AG04450 (cell line): Measurements from ENCODE around the gene GTPBP2. TPM values are rescaled to one million over a fixed set of nuclear protein-coding genes. Genes with fewer than 3 reads are reported as not detected.

Experiments
- CTCF ChIA-PET: fragments of 300-600, 350-600 bp; formaldehyde crosslinking; extraction: SDS; loops from one replicate; lab custom pipeline; 2022; ENCODE audit warnings: antibody characterized with exemption, inconsistent platforms; lab: Charles Lee
- POLR2A ChIA-PET: fragments of 350-600 bp; formaldehyde crosslinking; extraction: SDS; loops from one replicate; lab custom pipeline; 2021; ENCODE audit warnings: antibody characterized with exemption, inconsistent platforms; lab: Yijun Ruan, JAX
- DNase-seq: peaks from one replicate; pipeline ENCODE4 v3.0.0-alpha.2; 2011; ENCODE audit warnings: low read depth, low spot score
- H3K27ac ChIP-seq: one replicate; pipeline ENCODE4 v1.5.1; 2012; ENCODE audit warnings: low read depth, low read length, control low read depth
- H3K27me3 ChIP-seq: one replicate; pipeline ENCODE4 v1.6.0; 2012; ENCODE audit warnings: low read length; ENCODE audit not compliant: control insufficient read depth, insufficient read depth
- H3K4me3 ChIP-seq: 2 replicates; pipeline ENCODE4 v1.5.1; 2011; ENCODE audit warnings: mild to moderate bottlenecking, low read depth, low read length, control low read depth
- H3K9me3 ChIP-seq: 2 replicates; pipeline ENCODE4 v1.5.1; 2012; ENCODE audit warnings: low read length; ENCODE audit not compliant: control insufficient read depth, insufficient read depth
- polyA plus RNA-seq: library from polyadenylated mRNA; depleted of rRNA; stranded (reverse); fragments of >200 nt; gene quantifications from 2 replicates; pipeline ENCODE4 v1.2.3, GENCODE V29; 2011; rRNA removed
- TF ChIP-seq, protein P1 (sequence below): IDR thresholded peaks from 2 replicates; pipeline ENCODE4 v1.5.1; 2011; ENCODE audit warnings: low read depth, low read length, control low read depth, inconsistent platforms

Gene GTPBP2
- polyA plus RNA-seq, 1 experiment: 60.8 TPM

DNA sequence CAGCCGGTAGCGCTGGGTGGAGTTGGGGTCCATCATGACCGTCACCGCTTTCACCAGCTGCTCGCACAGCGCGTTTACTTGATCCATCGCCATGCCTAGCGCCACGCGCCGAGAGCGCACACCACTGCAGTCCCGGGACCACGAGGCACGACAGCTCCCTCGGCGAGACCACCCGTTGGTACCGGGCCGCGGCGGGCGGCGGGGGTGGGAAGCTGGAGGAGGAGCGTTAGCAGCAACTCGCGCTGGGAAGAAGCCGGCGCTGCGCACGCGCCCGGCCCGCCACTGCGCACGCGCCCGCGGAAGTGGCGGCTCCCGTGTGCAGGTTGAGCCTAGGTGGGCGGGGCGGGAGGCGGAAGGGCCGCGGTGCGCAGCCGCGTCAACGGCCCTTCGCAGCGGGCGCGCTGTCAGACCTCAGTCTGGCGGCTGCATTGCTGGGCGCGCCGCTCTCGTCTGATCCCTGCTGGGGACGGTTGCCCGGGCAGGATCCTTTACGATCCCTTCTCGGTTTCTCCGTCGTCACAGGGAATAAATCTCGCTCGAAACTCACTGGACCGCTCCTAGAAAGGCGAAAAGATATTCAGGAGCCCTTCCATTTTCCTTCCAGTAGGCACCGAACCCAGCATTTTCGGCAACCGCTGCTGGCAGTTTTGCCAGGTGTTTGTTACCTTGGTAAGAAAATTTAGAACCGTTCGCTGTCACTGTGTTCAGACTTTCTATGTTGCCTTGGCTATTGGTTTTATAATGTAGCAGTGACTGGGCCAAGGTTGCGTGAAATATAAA lies 53.1 kb downstream of the GTPBP2 start, which contains the start of the genes POLH and XPO5:
Gene POLH (plus strand): TSS at position 414 of the 780 bp plus-strand sequence. CDS start 6,135 bp downstream, outside the sequence.
Gene XPO5 (minus strand): TSS at position 267 of the 780 bp plus-strand sequence. CDS start 174 bp downstream, at position 93.
- peak; percentile 72 for DNase-seq
- CTCF ChIA-PET: interaction anchor here (0.6 kb wide), 1 partner anchor 646 kb away, joined by 14 read pairs; no protein-coding TSS in a partner anchor
- H3K27ac ChIP-seq: peak within 1 kb of the TSS; percentile 70
- POLR2A ChIA-PET: interaction anchor here (0.8 to 1.6 kb wide), 6 partner anchors 9 to 671 kb away, joined by 3 to 11 read pairs (median 6); partner anchors contain the start of genes GTPBP2, HSP90AB1, POLR1C and YIPF3
- TF ChIP-seq, protein P1, sequence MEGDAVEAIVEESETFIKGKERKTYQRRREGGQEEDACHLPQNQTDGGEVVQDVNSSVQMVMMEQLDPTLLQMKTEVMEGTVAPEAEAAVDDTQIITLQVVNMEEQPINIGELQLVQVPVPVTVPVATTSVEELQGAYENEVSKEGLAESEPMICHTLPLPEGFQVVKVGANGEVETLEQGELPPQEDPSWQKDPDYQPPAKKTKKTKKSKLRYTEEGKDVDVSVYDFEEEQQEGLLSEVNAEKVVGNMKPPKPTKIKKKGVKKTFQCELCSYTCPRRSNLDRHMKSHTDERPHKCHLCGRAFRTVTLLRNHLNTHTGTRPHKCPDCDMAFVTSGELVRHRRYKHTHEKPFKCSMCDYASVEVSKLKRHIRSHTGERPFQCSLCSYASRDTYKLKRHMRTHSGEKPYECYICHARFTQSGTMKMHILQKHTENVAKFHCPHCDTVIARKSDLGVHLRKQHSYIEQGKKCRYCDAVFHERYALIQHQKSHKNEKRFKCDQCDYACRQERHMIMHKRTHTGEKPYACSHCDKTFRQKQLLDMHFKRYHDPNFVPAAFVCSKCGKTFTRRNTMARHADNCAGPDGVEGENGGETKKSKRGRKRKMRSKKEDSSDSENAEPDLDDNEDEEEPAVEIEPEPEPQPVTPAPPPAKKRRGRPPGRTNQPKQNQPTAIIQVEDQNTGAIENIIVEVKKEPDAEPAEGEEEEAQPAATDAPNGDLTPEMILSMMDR: peak; percentile 32
- no peaks in the 10 kb centered on the region for H3K27me3 ChIP-seq
- peak within 1 kb of the TSS; percentile 99 for H3K4me3 ChIP-seq
- H3K9me3 ChIP-seq: no peaks in the 10 kb centered on the region; the same call in 1 of the 2 replicates

- ChIA-PET CTCF (interaction anchor here (0.5 to 0.6 kb wide), 2 partner anchors 366 to 646 kb away, joined by 4 to 14 read pairs; no protein-coding TSS in a partner anchor), POLR2A (interaction anchor here (0.8 to 1.6 kb wide), 6 partner anchors 10 to 671 kb away, joined by 3 to 11 read pairs (median 6); partner anchors contain the start of genes GTPBP2, HSP90AB1, POLR1C and YIPF3)
- Histone ChIP-seq H3K4me3 (peak overlapping the region; percentile 99), H3K27ac (peak overlapping the region; percentile 31), H3K27me3 (no peaks in the 10 kb centered on the region), H3K9me3 (no peaks in the 10 kb centered on the region; the same call in 1 of the 2 replicates)
- TF ChIP-seq, protein P1: no peak
- no peak for DNase-seq
Measured at GRCh38 chr6:43575105-43575771, 53.8 kb downstream of the GTPBP2 start.

- no peak for DNase-seq
- CTCF ChIA-PET: interaction anchor here (1.0 kb wide), 1 partner anchor 507 kb away, joined by 3 read pairs; no protein-coding TSS in a partner anchor
- H3K27me3 ChIP-seq: no peaks in the 10 kb centered on the region
- H3K9me3 ChIP-seq: no peaks in the 10 kb centered on the region; the same call in 1 of the 2 replicates
- TF ChIP-seq, protein P1: no peak
- POLR2A ChIA-PET: no interaction called here
- no peak overlapping the region for H3K4me3 ChIP-seq
- no peak overlapping the region for H3K27ac ChIP-seq
Measured at GRCh38 chr6:43572015-43572414, 57.0 kb downstream of the GTPBP2 start.

- ChIA-PET POLR2A (interaction anchor here (0.7 to 0.8 kb wide), 2 partner anchors 8 to 419 kb away, joined by 3 to 4 read pairs; no protein-coding TSS in a partner anchor), CTCF (interaction anchor here (0.5 to 1.0 kb wide), 2 partner anchors 14 to 508 kb away, joined by 3 read pairs; no protein-coding TSS in a partner anchor)
- Histone ChIP-seq H3K4me3 (no peak overlapping the region), H3K27me3 (no peaks in the 10 kb centered on the region), H3K27ac (no peak overlapping the region), H3K9me3 (no peaks in the 10 kb centered on the region; the same call in 1 of the 2 replicates)
- DNase-seq: no peak
- TF ChIP-seq, protein P1: no peak
Measured at GRCh38 chr6:43570876-43571441, 58.1 kb downstream of the GTPBP2 start.

Other genes starting within 250 kb of the GTPBP2 start
- gene ABCC10, start 201.7 kb downstream of the GTPBP2 start, polyA plus RNA-seq: 10.6 and 12.0 TPM in 2 replicates
- gene DLK2, start 173.7 kb downstream of the GTPBP2 start, polyA plus RNA-seq: 0.62 and 0.86 TPM in 2 replicates
- 18.4 and 20.4 TPM in 2 replicates for gene TJAP1, start 151.7 kb downstream of the GTPBP2 start, polyA plus RNA-seq
- gene LRRC73, start 118.9 kb downstream of the GTPBP2 start, polyA plus RNA-seq: 0.14 and 0.16 TPM in 2 replicates
- gene YIPF3, start 112.3 kb downstream of the GTPBP2 start, polyA plus RNA-seq: 241 and 262 TPM in 2 replicates
- gene POLR1C, start 112.2 kb downstream of the GTPBP2 start, polyA plus RNA-seq: 48.1 and 50.8 TPM in 2 replicates
- gene XPO5, start 53.2 kb downstream of the GTPBP2 start, polyA plus RNA-seq: 28.4 and 31.5 TPM in 2 replicates
- gene POLH, start 53.1 kb downstream of the GTPBP2 start, polyA plus RNA-seq: 22.1 and 26.6 TPM in 2 replicates
- 37.1 and 39.3 TPM in 2 replicates for gene MAD2L1BP, start 6.6 kb upstream of the GTPBP2 start, polyA plus RNA-seq
- gene RSPH9, start 15.8 kb upstream of the GTPBP2 start, polyA plus RNA-seq: 0.37 and 0.51 TPM in 2 replicates
- 41.0 and 59.7 TPM in 2 replicates for gene MRPS18A, start 58.5 kb upstream of the GTPBP2 start, polyA plus RNA-seq
- 189 and 239 TPM in 2 replicates for gene VEGFA, start 140.9 kb upstream of the GTPBP2 start, polyA plus RNA-seq